CD4-positive, alpha-beta T cell treated with Interleukin-6 for 4 hours (primary cell): ENCODE results near the gene KRT75.

Source experiments
- DNase-seq: peaks from one replicate; pipeline ENCODE4 v3.0.0-alpha.2; 2020; ENCODE audit warnings: mixed read lengths

The KRT75 gene

GRCh38 chr12:52390739-52391617, 43.2 kb downstream of the KRT75 start:
- no peak for DNase-seq

GRCh38 chr12:52389313-52390207, 44.6 kb downstream of the KRT75 start:
- no peak for DNase-seq

GRCh38 chr12:52387859-52388258, 46.3 kb downstream of the KRT75 start:
- no peak for DNase-seq

GRCh38 chr12:52385226-52385702, 48.9 kb downstream of the KRT75 start, which contains the start of gene KRT84:
Gene KRT84, minus strand, starts transcription at chr12:52385652. Its CDS starts 67 bp downstream, at chr12:52385585.
- DNase-seq = no peak

GRCh38 chr12:52383331-52383730, 50.8 kb downstream of the KRT75 start:
- no peak for DNase-seq

GRCh38 chr12:52382854-52383253, 51.3 kb downstream of the KRT75 start:
- no peak for DNase-seq

- DNase-seq = no peak
Measured at GRCh38 chr12:52381206-52381605, 53.0 kb downstream of the KRT75 start.

GRCh38 chr12:52380271-52380694, 53.9 kb downstream of the KRT75 start:
- DNase-seq = no peak

- DNase-seq = no peak
Measured at GRCh38 chr12:52379536-52379935, 54.6 kb downstream of the KRT75 start.

GRCh38 chr12:52378091-52378490, 56.1 kb downstream of the KRT75 start:
- no peak for DNase-seq

GRCh38 chr12:52377266-52377665, 56.9 kb downstream of the KRT75 start:
- no peak for DNase-seq
